B cell (primary cell): ENCODE data around the gene RUNDC1.

ENCODE experiments used
- CTCF ChIP-seq: fragments of 200-600 bp; IDR thresholded peaks from one replicate; pipeline ENCODE4 v1.8.0; 2022; ENCODE audit warnings: antibody characterized with exemption, mild to moderate bottlenecking
- EZH2 ChIP-seq: IDR thresholded peaks from 2 replicates; pipeline ENCODE4 v1.6.1; 2012; ENCODE audit warnings: borderline replicate concordance, low read depth, mild to moderate bottlenecking, moderate library complexity, low read length; ENCODE audit not compliant: insufficient read depth, poor library complexity, severe bottlenecking

DNA sequence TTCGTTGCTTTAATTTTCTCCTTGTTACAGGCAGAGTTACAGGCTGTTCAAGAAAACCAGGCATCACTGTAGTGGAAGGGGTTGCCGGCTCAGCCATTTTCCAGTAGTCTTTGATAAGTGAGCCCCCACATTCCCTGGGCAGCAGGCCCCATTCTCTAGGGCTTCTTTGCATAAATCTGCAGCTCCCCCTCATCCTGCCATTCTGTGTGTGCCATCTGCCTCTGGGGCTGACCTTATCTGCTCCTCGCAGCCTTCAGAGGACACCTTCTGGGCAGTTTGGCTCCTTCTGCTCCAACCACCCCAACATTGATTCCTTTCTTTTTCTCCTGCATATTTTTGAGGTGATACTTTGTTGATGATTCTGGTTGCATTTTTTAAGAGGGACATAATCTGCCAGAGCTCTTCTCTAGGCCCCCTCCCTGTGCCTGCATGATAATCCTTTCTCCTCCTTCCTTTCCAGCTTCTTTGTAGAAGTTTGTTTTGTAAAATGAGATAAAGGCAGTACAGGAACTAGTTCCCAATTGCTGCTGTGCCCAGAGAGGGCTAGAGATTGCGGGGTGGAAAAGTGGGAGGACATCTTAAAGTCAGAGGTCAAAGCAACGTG, 61.8 kb downstream of the RUNDC1 start:
- TF ChIP-seq CTCF (no peak), EZH2 (no peak)
